Measurements from ENCODE around the gene MEPCE.

DNA sequence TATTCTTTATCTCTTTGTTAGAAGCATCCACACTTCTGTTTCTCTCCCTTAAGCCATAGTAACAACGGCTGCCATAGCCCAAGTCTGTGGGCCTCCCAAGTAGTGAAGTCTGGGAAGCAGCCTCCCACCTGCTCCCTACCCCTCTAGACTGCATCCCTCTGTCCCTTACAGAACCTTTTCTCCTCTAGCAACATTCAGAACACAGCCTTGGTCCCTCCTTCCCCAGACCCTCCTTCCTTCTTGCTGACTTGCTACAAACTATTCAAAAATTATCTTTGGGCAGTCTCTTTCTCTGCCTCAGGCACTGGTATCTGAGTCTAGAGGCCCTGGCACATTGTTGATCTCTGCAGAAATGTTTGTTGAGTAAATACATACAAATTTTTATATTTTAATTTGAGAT is 51.8 kb downstream of the MEPCE start:
- TF ChIP-seq CTCF (IDR thresholded peaks at IDR 0.05) (no peak), POLR2A (IDR thresholded peaks at IDR 0.05) (no peak)

Measured in right lobe of liver (tissue), 4 donors.